ENCODE results near the gene TGFBI.

Gene TGFBI

DNA sequence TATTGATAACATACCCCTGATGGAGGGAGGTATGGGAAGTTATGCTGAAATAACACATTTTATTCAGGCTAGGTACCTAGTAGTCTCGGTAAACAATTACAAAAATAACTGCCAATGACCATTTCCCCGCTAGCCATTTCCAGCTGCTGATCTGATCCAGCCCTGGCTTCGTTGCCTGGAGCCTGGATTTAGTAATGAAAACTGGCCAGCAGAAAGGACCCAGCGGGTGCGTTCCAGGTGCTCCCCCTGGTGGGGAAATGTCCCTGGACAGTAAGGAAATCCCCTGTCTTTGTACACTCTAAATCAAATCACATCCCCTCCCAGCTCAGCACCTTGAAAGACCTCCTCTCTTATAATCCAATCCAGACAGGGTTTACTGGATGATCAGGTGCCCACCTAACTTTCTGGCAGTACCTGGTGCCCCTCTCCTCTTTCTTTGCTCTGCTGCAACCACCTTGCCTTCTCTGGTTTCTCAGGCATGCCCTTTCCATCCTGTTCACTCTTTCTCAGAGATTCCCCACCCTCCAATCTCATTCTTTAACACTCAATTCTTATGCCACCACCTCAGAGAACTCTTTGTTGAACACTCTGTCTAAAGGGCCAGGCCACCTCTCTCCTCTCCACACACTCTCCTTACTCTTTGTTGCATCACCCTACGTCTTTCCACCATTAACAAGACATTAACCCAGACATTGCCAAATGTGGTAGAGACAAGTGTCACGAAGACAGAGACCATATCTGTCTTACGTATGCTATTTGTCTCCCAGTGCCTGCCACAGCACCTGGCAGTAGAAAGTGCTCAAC is 53.8 kb downstream of the TGFBI start:
- Histone ChIP-seq H3K4me3 (no peak overlapping the region), H3K9ac (no peak overlapping the region), H3K4me2 (no peak overlapping the region)

DNA sequence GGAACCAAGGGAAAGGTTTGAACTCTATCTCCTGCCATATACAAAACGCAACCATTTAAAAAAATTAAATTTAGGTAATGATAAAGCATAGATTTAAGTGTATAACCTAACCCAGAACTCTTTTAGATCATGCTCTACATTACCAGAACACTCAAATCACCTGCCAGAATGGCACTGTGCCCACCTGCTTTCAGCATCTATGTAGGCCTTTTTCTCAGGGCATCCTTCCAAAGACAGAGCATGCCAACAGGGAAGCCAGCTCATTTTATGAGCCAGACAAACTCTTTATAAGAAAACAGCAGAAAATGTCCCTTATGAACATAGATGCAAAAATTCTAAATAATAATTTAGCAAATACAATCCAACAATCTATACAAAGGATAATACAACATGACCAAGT is 55.9 kb downstream of the TGFBI start:
- no peak for TF ChIP-seq Cebpa-rat (IDR thresholded peaks at IDR 0.05)
- no peak overlapping the region for H3K4me3 ChIP-seq
- H3K9me3 ChIP-seq, result no peaks in the 10 kb centered on the region
- H3K27me3 ChIP-seq, result peaks cover 20% of the 10 kb centered on the region
- no peak overlapping the region for H3K9ac ChIP-seq
- no peak overlapping the region for H3K4me2 ChIP-seq
- H4K20me1 ChIP-seq, result no peaks in the 10 kb centered on the region
- H3K4me1 ChIP-seq, result peaks cover 17% of the 10 kb centered on the region
- H3K27ac ChIP-seq, result no peak overlapping the region
- H3K36me3 ChIP-seq, result no peaks in the 10 kb centered on the region

More for the DNA sequence above, 53.8 kb downstream of the TGFBI start:
- Histone ChIP-seq H3K4me1 (peaks cover 13% of the 10 kb centered on the region), H3K27ac (no peak overlapping the region), H4K20me1 (no peaks in the 10 kb centered on the region), H3K9me3 (no peaks in the 10 kb centered on the region), H3K36me3 (no peaks in the 10 kb centered on the region), H3K27me3 (peaks cover 39% of the 10 kb centered on the region)
- no peak for TF ChIP-seq Cebpa-rat (IDR thresholded peaks at IDR 0.05)

DNA sequence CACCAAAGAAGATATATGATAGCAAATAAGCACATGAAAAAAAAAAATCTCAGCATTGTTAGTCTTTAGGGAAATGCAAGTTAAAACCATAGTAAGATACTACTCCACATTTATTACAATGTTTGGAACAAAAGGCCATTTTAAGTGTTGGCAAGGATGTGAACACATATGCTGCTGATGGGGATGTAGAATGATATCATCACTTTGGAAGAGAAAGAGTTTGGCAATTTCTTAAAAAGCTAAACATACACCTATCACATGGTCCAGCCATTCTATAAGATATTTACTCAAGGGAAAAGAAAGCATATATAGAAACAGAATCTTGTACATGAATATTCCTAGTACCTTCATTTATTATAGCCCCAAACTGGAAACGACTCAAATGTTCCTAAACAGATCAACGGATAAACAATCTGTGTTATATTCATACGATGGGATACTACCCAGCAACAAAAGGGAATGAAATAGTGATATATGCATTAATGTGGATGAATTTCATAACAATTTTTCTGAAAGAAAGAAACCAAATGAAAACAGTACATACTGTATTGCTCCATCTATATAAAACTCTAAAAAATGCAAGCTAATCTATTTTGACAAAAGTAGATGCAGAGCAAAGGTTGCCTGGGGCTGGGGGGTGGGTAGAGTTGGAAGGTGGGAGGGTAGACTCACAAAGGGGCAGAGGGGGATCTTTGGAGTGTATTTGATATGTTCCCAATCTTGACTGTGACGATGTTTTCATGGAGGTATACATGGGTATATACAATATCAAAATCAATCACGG is 58.2 kb downstream of the TGFBI start:
- Histone ChIP-seq H3K4me3 (no peak overlapping the region), H3K4me2 (no peak overlapping the region), H3K36me3 (no peaks in the 10 kb centered on the region), H3K4me1 (peaks cover 9% of the 10 kb centered on the region), H3K9me3 (no peaks in the 10 kb centered on the region), H3K27ac (no peak overlapping the region), H3K9ac (no peak overlapping the region), H3K27me3 (no peaks in the 10 kb centered on the region), H4K20me1 (no peaks in the 10 kb centered on the region)
- no peak for TF ChIP-seq Cebpa-rat (IDR thresholded peaks at IDR 0.05)

DNA sequence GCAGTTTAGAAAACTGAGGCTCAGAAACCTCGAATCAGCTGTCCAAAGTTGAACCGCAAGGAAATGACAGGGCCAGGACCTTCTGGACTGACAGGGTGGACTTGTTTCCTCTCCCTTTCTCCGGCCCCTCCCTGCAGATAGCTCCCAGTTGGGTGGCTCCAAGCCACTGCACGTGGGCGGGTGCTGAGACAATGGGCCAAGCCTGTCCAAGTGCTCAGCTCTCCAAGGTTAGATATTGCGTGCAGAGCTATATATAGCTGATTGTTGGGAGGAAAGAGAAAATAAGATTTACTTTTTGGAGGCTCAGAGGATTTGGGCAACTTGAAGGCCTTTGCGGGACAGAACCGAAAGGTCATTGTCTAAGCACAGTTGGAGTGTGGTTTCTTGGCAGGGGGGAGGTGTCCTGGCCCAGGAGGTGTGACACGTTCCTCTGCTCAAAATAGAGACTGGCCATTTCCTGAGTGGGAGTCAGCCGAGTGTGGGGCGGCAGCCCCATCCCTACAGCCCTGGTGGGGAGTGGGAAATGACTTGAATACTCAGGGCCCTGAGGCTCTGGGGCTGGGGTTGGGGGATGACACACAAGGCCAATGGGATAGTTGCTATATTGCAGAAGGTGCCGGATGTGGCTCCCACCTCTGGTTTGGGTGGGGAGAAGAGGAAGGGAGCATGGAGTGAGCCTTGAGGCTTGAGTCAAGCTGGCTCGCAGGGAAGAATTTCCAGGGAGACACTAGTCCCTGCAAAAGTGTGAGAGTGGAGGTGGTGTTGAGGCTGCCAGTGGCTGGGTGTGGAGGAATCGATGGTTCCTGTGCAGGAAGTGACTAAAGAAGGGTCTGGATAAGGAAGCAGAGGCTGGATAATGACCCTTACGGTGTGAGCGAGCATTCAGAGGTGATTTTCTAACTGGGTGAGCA is 59.4 kb downstream of the TGFBI start:
- Histone ChIP-seq H4K20me1 (no peaks in the 10 kb centered on the region), H3K4me2 (peak overlapping the region; percentile 31), H3K27ac (no peak overlapping the region), H3K9ac (no peak overlapping the region), H3K4me1 (peaks cover 9% of the 10 kb centered on the region), H3K36me3 (no peaks in the 10 kb centered on the region), H3K9me3 (no peaks in the 10 kb centered on the region), H3K27me3 (no peaks in the 10 kb centered on the region), H3K4me3 (no peak overlapping the region)
- TF ChIP-seq Cebpa-rat (IDR thresholded peaks at IDR 0.05), result no peak

DNA sequence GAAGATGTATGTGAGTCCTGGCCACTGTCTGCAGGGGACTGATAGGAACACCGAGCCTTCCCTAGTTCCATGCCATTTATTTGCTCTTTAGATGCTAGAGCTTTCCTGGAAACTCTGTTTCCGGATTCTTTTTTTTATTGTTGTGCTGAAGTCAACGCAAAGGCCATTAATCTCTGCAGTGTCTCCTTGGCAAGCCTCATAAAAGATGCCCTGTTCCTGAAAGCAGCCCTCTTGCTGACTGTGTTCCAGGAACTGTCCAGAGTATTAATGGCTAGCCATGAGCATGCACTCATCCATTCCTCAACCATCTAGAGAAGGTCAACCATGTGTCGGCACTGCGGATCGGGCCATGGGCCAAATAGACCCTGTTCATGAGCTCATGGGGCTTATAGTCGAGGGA is 61.0 kb downstream of the TGFBI start:
- H3K4me1 ChIP-seq, result peaks cover 9% of the 10 kb centered on the region
- no peak overlapping the region for H3K27ac ChIP-seq
- H3K36me3 ChIP-seq, result no peaks in the 10 kb centered on the region
- TF ChIP-seq Cebpa-rat (IDR thresholded peaks at IDR 0.05), result no peak
- H3K4me3 ChIP-seq, result no peak overlapping the region
- no peaks in the 10 kb centered on the region for H3K9me3 ChIP-seq
- H3K4me2 ChIP-seq, result no peak overlapping the region
- no peaks in the 10 kb centered on the region for H3K27me3 ChIP-seq
- H3K9ac ChIP-seq, result no peak overlapping the region
- no peaks in the 10 kb centered on the region for H4K20me1 ChIP-seq

DNA sequence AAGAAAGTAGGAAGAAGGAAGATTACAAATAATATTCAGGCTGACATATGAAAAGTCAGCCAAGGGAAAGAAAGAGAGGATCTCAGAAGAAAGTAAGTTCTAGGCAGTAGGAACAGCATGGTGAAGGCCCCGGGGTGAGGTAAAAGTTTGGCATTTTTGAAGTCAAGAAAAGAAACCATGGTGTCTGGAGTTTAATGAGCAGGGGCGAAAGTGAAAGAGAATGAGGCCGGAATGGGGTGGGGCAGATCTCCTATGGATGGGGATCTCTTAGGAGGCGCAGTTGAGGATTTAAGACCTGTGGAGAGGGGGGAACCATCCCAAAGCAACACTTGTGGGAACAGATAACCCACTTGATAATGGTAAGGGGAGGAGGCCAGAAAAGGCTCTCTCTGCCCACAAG is 61.5 kb downstream of the TGFBI start:
- no peak overlapping the region for H3K27ac ChIP-seq
- peaks cover 9% of the 10 kb centered on the region for H3K4me1 ChIP-seq
- no peak for TF ChIP-seq Cebpa-rat (IDR thresholded peaks at IDR 0.05)
- no peak overlapping the region for H3K4me2 ChIP-seq
- no peaks in the 10 kb centered on the region for H4K20me1 ChIP-seq
- no peaks in the 10 kb centered on the region for H3K36me3 ChIP-seq
- H3K9ac ChIP-seq, result no peak overlapping the region
- no peaks in the 10 kb centered on the region for H3K27me3 ChIP-seq
- H3K4me3 ChIP-seq, result no peak overlapping the region
- no peaks in the 10 kb centered on the region for H3K9me3 ChIP-seq

DNA sequence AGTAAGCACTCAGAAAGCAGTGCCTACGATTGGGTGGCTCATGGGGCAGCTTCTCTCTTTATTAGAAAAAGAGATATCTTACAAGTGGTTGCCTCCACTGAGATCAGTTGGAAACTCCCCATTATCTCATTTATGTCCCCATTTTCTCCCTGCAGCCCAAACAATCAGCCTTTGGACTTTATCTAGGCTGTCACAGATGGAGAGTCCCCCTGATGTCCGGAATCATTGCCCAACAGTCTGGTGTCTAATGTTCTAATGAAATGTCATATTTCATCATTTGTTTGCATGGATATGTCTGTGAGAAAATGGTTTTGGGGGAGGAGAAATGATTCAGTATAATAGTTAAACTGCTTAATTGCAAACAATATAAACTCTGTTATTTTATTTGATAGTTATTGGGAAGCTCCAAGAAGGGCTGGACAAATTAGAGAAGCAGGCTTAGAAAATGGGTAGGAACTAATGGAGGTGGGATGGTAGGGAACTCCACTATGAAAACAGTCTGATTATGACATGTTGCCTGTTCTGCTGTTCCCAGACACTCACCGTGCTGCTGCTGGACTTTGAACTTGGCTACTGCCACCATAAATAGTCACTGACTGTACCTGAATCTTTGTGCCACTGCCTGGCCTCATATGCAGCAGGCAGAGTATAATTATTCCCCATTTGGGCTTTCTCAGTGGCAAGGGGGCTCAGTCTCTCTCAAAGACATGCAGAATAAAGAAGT is 65.6 kb downstream of the TGFBI start:
- Histone ChIP-seq H3K27me3 (no peaks in the 10 kb centered on the region), H3K4me1 (no peaks in the 10 kb centered on the region), H3K9me3 (no peaks in the 10 kb centered on the region), H3K4me3 (no peak overlapping the region), H3K4me2 (no peak overlapping the region), H3K9ac (no peak overlapping the region), H3K36me3 (no peaks in the 10 kb centered on the region), H4K20me1 (no peaks in the 10 kb centered on the region), H3K27ac (no peak overlapping the region)
- TF ChIP-seq Cebpa-rat (IDR thresholded peaks at IDR 0.05), result no peak

DNA sequence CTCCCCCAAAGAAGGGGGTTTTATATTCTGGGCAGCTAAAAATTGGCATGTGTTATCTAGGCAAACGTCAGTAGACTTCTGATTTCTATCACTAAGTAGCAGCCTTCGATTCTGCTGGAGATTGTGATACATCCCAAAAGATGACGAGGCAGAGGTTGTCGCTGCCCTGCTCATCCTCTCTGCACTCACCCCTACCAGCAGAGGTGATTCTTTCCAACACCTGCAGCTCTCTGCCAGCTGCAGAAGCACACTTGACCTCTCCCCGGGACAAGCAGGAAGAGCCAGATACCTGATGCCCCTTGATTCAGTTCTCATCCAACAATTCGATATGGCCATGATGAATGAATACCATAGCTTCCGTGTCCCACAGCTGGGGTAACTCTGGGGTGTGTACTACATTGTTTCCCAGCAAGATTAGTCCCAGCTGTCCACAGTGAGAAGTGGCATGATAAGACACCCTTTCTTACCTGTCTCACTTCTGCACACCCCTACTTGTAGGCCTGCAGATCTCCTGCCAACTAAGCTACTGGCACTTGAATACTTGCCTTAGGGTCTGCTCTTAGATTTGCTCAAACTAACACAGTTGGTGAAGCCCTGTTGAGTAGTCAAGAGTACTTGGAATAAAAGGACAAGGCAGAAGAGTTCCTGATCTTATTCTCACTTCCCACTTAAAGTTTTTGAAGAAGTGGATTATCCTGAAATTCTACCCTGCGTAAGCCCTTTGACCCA is 66.3 kb downstream of the TGFBI start:
- Histone ChIP-seq H4K20me1 (no peaks in the 10 kb centered on the region), H3K36me3 (no peaks in the 10 kb centered on the region), H3K9me3 (no peaks in the 10 kb centered on the region), H3K27ac (no peak overlapping the region), H3K9ac (no peak overlapping the region), H3K4me2 (no peak overlapping the region), H3K4me1 (no peaks in the 10 kb centered on the region), H3K4me3 (no peak overlapping the region), H3K27me3 (no peaks in the 10 kb centered on the region)
- TF ChIP-seq Cebpa-rat (IDR thresholded peaks at IDR 0.05), result no peak

DNA sequence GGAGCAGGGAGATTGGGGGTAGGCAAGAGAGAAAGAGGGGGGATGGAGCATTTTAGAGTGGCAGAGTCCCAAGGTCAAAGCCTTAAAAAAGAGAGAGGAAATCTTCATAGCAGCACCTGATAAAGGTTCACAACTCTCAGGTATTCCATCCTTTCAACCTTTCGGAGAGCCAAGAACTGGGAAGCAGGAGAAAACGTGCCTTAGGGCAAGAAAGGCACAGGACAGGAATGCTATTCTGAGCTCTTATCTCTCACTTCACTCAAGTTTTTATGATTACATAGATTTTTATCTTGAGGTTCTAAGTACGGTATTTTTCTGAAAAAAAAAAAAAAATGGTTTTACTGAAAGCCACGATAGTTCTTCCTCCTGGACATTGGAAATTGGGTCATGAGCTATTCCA is 69.4 kb downstream of the TGFBI start:
- no peaks in the 10 kb centered on the region for H3K36me3 ChIP-seq
- no peaks in the 10 kb centered on the region for H4K20me1 ChIP-seq
- no peaks in the 10 kb centered on the region for H3K27me3 ChIP-seq
- H3K27ac ChIP-seq, result no peak overlapping the region
- no peak overlapping the region for H3K4me3 ChIP-seq
- H3K9me3 ChIP-seq, result no peaks in the 10 kb centered on the region
- TF ChIP-seq Cebpa-rat (IDR thresholded peaks at IDR 0.05), result no peak
- H3K9ac ChIP-seq, result no peak overlapping the region
- no peak overlapping the region for H3K4me2 ChIP-seq
- H3K4me1 ChIP-seq, result no peaks in the 10 kb centered on the region
